Measurements from ENCODE around the gene VWA3B.

- TF ChIP-seq, protein P1, sequence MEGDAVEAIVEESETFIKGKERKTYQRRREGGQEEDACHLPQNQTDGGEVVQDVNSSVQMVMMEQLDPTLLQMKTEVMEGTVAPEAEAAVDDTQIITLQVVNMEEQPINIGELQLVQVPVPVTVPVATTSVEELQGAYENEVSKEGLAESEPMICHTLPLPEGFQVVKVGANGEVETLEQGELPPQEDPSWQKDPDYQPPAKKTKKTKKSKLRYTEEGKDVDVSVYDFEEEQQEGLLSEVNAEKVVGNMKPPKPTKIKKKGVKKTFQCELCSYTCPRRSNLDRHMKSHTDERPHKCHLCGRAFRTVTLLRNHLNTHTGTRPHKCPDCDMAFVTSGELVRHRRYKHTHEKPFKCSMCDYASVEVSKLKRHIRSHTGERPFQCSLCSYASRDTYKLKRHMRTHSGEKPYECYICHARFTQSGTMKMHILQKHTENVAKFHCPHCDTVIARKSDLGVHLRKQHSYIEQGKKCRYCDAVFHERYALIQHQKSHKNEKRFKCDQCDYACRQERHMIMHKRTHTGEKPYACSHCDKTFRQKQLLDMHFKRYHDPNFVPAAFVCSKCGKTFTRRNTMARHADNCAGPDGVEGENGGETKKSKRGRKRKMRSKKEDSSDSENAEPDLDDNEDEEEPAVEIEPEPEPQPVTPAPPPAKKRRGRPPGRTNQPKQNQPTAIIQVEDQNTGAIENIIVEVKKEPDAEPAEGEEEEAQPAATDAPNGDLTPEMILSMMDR (IDR thresholded peaks at IDR 0.05): no peak
- no peak for TF ChIP-seq POLR2A (IDR thresholded peaks at IDR 0.05)
These were observed 55.3 kb downstream of the VWA3B start for GRCh38 chr2:98142106-98142791.

Data from body of pancreas (tissue), 4 donors.